ENCODE results near the gene WBP1L.

The WBP1L gene

GRCh38 chr10:102759497-102760210 is 15.9 kb downstream of the WBP1L start:
- no peak for DNase-seq (ENCODE audit: low read depth)

GRCh38 chr10:102761981-102762380 is 18.2 kb downstream of the WBP1L start:
- DNase-seq (ENCODE audit: low read depth): no peak

- no peak for DNase-seq (ENCODE audit: low read depth)
Measured at GRCh38 chr10:102762401-102763015, 18.8 kb downstream of the WBP1L start.

GRCh38 chr10:102763037-102763607 is 19.4 kb downstream of the WBP1L start:
- DNase-seq (ENCODE audit: low read depth): no peak

- DNase-seq (ENCODE audit: low read depth): peak; percentile 65
Measured at GRCh38 chr10:102764470-102765161, 20.9 kb downstream of the WBP1L start.

GRCh38 chr10:102765336-102765735 is 21.6 kb downstream of the WBP1L start:
- DNase-seq (ENCODE audit: low read depth): no peak

GRCh38 chr10:102767428-102768160 is 23.8 kb downstream of the WBP1L start:
- DNase-seq (ENCODE audit: low read depth): no peak

GRCh38 chr10:102769375-102770107 is 25.8 kb downstream of the WBP1L start:
- DNase-seq (ENCODE audit: low read depth): no peak

- no peak for DNase-seq (ENCODE audit: low read depth)
Measured at GRCh38 chr10:102770108-102770482, 26.3 kb downstream of the WBP1L start.

GRCh38 chr10:102770792-102771191 is 27.0 kb downstream of the WBP1L start:
- DNase-seq (ENCODE audit: low read depth): peak; percentile 81

- DNase-seq (ENCODE audit: low read depth): peak; percentile 45
Measured at GRCh38 chr10:102773320-102773719, 29.6 kb downstream of the WBP1L start.

GRCh38 chr10:102773986-102774385 is 30.2 kb downstream of the WBP1L start:
- peak; percentile 43 for DNase-seq (ENCODE audit: low read depth)

GRCh38 chr10:102775201-102775934 is 31.6 kb downstream of the WBP1L start:
- DNase-seq (ENCODE audit: low read depth): peak; percentile 58

- DNase-seq (ENCODE audit: low read depth): peak; percentile 95
Measured at GRCh38 chr10:102775935-102776669, 32.4 kb downstream of the WBP1L start.

- peak; percentile 100 for DNase-seq (ENCODE audit: low read depth)
Measured at GRCh38 chr10:102776779-102777456, 33.2 kb downstream of the WBP1L start.

GRCh38 chr10:102777711-102778453 is 34.1 kb downstream of the WBP1L start:
- peak; percentile 29 for DNase-seq (ENCODE audit: low read depth)

GRCh38 chr10:102778781-102779180 is 35.0 kb downstream of the WBP1L start:
- peak; percentile 47 for DNase-seq (ENCODE audit: low read depth)

- DNase-seq (ENCODE audit: low read depth): peak; percentile 86
Measured at GRCh38 chr10:102779680-102780526, 36.2 kb downstream of the WBP1L start.

All from iris pigment epithelial cell (primary cell).